DMS153 (cell line): Measurements from ENCODE around the gene PCDHGA10.
"Not testable (repeated sequence)": the region's sequence is repeated elsewhere in the genome, so short reads cannot be mapped to it uniquely, and the experiment has no call there.

ENCODE experiments used
- DNase-seq: peaks from one replicate; lab custom pipeline; 2025; lab: John Stamatoyannopoulos, UW

Gene PCDHGA10

DNA sequence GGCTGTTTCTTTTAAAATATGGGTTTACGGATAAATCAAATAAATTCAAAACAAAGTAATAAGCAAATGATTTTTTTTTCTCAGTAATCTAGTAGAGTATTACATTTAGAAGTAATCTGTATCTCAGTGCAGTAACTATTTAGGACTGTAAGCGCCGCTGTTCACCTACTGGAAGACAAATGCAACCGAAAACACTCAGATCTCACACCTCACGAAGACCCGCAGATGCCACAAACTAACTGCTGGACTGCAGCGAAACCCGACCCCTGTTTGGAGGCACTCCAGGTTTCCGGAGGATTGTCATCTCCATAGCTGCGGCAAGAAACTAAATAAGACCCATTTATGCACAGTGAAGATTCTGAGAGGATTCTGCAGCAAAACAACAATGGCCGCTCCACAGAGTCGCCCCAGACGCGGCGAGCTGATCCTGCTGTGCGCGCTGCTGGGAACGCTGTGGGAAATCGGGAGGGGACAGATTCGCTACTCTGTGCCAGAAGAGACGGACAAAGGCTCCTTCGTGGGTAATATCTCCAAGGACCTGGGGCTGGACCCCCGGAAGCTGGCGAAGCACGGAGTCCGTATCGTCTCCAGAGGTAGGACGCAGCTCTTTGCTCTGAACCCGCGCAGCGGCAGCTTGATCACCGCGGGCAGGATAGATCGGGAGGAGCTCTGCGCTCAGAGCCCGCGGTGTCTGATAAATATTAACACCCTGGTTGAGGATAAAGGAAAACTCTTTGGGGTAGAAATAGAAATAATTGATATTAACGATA, 20.2 kb upstream of the PCDHGA10 start, which contains the start of gene PCDHGA8:
Gene PCDHGA8, plus strand, starts transcription at position 205 of the 770 bp plus-strand sequence. Its CDS starts 181 bp downstream, at position 386.
- DNase-seq, result no peak

DNA sequence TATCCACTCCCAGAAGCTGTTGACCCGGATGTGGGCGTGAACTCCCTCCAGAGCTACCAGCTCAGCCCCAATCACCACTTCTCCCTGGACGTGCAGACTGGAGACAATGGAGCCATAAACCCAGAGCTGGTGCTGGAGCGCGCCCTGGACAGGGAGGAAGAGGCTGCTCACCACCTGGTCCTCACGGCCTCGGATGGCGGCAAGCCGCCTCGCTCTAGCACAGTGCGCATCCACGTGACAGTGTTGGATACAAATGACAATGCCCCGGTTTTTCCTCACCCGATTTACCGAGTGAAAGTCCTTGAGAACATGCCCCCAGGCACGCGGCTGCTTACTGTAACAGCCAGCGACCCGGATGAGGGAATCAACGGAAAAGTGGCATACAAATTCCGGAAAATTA, 19.5 kb upstream of the PCDHGA10 start:
- no peak for DNase-seq

DNA sequence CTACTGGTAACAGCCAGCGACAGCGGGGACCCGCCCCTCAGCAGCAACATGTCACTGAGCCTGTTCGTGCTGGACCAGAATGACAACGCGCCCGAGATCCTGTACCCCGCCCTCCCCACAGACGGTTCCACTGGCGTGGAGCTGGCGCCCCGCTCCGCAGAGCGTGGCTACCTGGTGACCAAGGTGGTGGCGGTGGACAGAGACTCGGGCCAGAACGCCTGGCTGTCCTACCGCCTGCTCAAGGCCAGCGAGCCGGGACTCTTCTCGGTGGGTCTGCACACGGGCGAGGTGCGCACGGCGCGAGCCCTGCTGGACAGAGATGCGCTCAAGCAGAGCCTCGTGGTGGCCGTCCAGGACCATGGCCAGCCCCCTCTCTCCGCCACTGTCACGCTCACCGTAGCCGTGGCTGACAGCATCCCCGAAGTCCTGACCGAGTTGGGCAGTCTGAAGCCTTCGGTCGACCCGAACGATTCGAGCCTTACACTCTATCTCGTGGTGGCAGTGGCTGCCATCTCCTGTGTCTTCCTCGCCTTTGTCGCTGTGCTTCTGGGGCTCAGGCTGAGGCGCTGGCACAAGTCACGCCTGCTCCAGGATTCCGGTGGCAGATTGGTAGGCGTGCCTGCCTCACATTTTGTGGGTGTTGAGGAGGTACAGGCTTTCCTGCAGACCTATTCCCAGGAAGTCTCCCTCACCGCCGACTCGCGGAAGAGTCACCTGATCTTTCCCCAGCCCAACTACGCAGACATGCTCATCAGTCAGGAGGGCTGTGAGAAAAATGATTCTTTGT, 18.2 kb upstream of the PCDHGA10 start:
- DNase-seq, result not testable (repeated sequence)

GRCh38 chr5:141397756-141398551, 14.8 kb upstream of the PCDHGA10 start, which contains the start of gene PCDHGB5:
Gene PCDHGB5, plus strand, starts transcription at chr5:141397947. Its CDS starts 181 bp downstream, at chr5:141398128.
- DNase-seq, result not testable (repeated sequence)

DNA sequence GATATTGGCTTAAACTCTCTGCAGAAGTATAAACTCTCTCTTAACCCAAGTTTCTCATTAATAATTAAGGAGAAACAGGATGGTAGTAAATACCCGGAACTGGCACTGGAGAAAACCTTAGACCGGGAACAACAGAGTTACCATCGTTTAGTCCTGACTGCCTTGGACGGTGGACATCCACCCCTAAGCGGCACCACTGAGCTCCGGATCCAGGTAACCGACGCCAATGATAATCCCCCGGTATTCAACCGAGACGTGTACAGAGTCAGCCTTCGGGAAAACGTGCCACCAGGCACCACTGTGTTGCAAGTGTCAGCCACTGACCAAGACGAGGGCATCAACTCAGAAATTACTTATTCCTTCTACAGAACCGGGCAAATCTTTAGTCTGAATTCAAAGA, 14.2 kb upstream of the PCDHGA10 start:
- no peak for DNase-seq

GRCh38 chr5:141399555-141400258, 13.1 kb upstream of the PCDHGA10 start:
- no peak for DNase-seq

- DNase-seq, result no peak
Measured at GRCh38 chr5:141402553-141403243, 10.1 kb upstream of the PCDHGA10 start, which contains the start of gene PCDHGA9. Gene PCDHGA9, plus strand, starts transcription at chr5:141402778. Its CDS starts 175 bp downstream, at chr5:141402953.

GRCh38 chr5:141403387-141403786, 9.4 kb upstream of the PCDHGA10 start:
- no peak for DNase-seq

DNA sequence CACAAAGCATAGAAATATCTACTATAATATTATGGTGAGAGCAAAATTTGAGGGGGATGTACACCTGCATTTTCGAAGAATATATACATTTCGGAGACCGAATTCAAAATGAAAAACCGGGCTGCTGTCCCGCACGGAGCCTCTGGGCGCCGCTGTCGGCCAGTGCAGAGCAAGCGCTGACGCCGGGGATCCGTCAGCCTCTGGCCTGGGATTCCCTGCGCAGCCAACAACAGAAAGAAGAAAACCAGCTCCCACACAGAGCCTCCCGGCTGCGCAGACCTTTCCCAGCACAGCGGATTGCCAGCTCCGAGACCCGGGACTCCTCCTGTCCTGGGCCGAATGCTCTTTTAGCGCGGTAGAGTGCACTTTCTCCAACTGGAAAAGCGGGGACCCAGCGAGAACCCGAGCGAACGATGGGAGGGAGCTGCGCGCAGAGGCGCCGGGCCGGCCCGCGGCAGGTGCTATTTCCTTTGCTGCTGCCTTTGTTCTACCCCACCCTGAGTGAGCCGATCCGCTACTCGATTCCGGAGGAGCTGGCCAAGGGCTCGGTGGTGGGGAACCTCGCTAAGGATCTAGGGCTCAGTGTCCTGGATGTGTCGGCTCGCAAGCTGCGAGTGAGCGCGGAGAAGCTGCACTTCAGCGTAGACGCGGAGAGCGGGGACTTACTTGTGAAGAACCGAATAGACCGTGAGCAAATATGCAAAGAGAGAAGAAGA, 4.8 kb upstream of the PCDHGA10 start, which contains the start of gene PCDHGB6:
Gene PCDHGB6, plus strand, starts transcription at position 232 of the 716 bp plus-strand sequence. Its CDS starts 182 bp downstream, at position 414.
- not testable (repeated sequence) for DNase-seq

DNA sequence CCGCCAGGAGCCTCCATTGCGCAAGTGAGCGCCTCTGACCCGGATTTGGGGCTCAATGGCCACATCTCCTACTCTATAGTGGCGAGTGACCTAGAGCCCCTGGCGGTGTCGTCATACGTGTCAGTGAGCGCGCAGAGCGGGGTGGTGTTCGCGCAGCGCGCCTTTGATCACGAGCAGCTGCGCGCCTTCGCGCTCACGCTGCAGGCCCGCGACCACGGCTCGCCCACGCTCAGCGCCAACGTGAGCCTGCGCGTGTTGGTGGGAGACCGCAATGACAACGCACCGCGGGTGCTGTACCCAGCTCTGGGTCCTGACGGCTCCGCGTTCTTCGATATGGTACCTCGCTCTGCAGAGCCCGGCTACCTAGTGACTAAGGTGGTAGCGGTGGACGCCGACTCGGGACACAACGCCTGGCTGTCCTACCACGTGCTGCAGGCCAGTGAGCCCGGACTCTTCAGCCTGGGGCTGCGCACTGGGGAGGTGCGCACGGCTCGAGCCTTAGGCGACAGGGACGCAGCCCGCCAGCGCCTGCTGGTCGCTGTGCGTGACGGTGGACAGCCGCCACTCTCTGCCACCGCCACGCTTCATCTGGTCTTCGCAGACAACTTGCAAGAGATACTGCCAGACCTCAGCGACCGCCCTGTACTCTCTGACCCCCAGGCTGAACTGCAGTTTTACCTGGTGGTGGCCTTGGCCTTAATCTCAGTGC, 3.0 kb upstream of the PCDHGA10 start:
- no peak for DNase-seq

- no peak for DNase-seq
Measured at GRCh38 chr5:141411575-141411974, 1.2 kb upstream of the PCDHGA10 start.

DNA sequence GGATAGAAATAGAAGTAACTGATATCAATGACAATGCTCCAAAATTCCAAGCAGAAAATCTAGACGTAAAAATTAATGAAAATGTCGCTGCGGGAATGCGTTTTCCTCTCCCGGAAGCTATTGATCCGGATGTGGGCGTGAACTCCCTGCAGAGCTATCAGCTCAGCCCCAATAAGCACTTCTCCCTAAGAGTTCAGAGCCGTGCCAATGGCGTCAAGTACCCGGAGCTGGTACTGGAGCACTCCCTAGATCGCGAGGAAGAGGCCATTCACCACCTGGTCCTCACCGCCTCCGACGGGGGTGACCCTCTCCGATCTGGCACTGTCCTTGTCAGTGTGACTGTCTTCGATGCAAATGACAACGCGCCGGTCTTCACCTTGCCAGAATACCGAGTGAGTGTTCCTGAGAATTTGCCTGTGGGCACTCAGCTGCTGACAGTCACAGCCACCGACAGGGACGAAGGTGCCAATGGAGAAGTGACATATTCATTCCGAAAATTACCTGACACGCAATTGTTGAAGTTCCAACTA, 818 bp downstream of the PCDHGA10 start:
- no peak for DNase-seq

- DNase-seq, result not testable (repeated sequence)
Measured at GRCh38 chr5:141414548-141415274, 1.9 kb downstream of the PCDHGA10 start.

DNA sequence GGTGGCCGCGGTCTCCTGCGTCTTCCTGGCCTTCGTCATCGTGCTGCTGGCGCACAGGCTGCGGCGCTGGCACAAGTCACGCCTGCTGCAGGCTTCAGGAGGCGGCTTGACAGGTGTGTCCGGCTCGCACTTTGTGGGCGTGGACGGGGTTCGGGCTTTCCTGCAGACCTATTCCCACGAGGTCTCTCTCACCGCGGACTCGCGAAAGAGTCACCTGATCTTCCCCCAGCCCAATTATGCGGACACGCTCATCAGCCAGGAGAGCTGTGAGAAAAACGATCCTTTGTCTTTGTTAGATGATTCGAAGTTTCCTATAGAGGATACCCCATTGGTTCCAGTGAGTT, 2.5 kb downstream of the PCDHGA10 start:
- not testable (repeated sequence) for DNase-seq

DNA sequence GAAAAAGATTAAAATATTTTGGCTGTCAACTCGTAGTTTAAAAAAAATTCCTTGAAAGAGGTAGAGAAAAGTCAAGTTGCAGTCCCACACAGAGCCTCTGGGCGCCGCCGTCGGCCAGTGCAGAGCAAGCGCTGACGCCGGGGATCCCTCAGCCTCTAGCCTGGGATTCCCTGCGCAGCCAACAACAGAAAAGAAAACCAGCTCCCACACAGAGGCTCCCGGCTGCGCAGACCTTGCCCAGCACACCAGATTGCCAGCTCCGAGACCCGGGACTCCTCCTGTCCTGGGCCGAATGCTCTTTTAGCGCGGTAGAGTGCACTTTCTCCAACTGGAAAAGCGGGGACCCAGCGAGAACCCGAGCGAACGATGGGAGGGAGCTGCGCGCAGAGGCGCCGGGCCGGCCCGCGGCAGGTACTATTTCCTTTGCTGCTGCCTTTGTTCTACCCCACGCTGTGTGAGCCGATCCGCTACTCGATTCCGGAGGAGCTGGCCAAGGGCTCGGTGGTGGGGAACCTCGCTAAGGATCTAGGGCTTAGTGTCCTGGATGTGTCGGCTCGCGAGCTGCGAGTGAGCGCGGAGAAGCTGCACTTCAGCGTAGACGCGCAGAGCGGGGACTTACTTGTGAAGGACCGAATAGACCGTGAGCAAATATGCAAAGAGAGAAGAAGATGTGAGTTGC, 4.8 kb downstream of the PCDHGA10 start, which contains the start of gene PCDHGB7:
Gene PCDHGB7, plus strand, starts transcription at position 184 of the 679 bp plus-strand sequence. Its CDS starts 183 bp downstream, at position 367.
- not testable (repeated sequence) for DNase-seq

DNA sequence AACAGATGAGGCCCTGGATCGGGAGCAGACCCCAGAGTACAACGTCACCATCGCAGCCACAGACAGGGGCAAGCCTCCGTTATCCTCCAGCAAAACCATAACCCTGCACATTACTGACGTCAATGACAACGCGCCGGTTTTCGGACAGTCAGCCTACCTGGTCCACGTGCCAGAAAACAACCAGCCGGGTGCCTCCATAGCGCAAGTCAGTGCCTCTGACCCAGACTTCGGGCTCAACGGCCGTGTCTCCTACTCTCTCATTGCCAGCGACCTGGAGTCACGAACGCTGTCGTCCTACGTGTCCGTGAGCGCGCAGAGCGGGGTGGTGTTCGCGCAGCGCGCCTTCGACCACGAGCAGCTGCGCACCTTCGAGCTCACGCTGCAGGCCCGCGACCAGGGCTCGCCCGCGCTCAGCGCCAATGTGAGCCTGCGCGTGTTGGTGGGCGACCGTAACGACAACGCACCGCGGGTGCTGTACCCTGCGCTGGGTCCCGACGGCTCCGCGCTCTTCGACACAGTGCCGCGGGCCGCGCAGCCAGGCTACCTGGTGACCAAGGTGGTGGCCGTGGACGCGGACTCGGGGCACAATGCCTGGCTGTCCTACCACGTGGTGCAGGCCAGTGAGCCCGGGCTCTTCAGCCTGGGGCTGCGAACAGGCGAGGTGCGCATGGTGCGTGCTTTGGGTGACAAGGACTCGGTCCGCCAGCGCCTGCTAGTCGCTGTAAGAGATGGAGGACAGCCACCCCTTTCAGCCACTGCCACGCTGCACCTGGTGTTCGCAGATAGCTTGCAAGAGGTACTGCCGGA, 6.5 kb downstream of the PCDHGA10 start:
- DNase-seq, result no peak
